OCI-LY1 (cell line): Measurements from ENCODE around the gene UFD1.

Source experiments
- H2AFZ ChIP-seq: fragments of 200-600 bp; sonication (generic), shearing (Covaris generic); 2 replicates; pipeline ENCODE4 v1.6.0; 2014; ENCODE audit warnings: antibody characterized with exemption, mild to moderate bottlenecking, low read length
- H3F3A ChIP-seq: fragments of 200-600 bp; sonication (generic), shearing (Covaris generic); 2 replicates; pipeline ENCODE4 v1.6.0; 2014; ENCODE audit warnings: mild to moderate bottlenecking, antibody characterized with exemption, low read length, moderate library complexity; ENCODE audit not compliant: insufficient read depth
- H3K27ac ChIP-seq: fragments of 200-600 bp; sonication (generic); 2 replicates; pipeline ENCODE4 v1.5.1; 2014; ENCODE audit warnings: low read length, mixed run types, mild to moderate bottlenecking, low read depth; ENCODE audit not compliant: poor library complexity, severe bottlenecking
- H3K27me3 ChIP-seq: fragments of 200-600 bp; sonication (generic); 2 replicates; pipeline ENCODE4 v1.6.0; 2014; ENCODE audit warnings: antibody characterized with exemption, mild to moderate bottlenecking, low read length, moderate library complexity; ENCODE audit not compliant: insufficient read depth
- H3K36me3 ChIP-seq: fragments of 200-600 bp; sonication (generic); 2 replicates; pipeline ENCODE4 v1.6.1; 2014; ENCODE audit warnings: mild to moderate bottlenecking, antibody characterized with exemption, low read length, moderate library complexity, mixed read lengths; ENCODE audit not compliant: insufficient read depth
- H3K4me1 ChIP-seq: fragments of 200-600 bp; sonication (generic); 2 replicates; pipeline ENCODE4 v1.5.1; 2014; ENCODE audit warnings: mild to moderate bottlenecking, low read length, moderate library complexity; ENCODE audit not compliant: insufficient read depth, severe bottlenecking
- H3K4me2 ChIP-seq: fragments of 200-600 bp; sonication (generic), shearing (Covaris generic); 2 replicates; pipeline ENCODE4 v1.6.1; 2014; ENCODE audit warnings: low read length
- H3K4me3 ChIP-seq: fragments of 200-600 bp; sonication (generic); 2 replicates; pipeline ENCODE4 v1.5.1; 2014; ENCODE audit warnings: low read length, low read depth, mild to moderate bottlenecking, mixed read lengths; ENCODE audit not compliant: poor library complexity, severe bottlenecking
- H3K79me2 ChIP-seq: fragments of 200-600 bp; shearing (Covaris generic); 2 replicates; pipeline ENCODE4 v1.6.1; 2016; ENCODE audit warnings: mixed run types, low read length, mixed read lengths; ENCODE audit not compliant: insufficient read depth
- H3K9ac ChIP-seq: fragments of 200-600 bp; sonication (generic), shearing (Covaris generic); 2 replicates; pipeline ENCODE4 v1.6.1; 2014; ENCODE audit warnings: mild to moderate bottlenecking, low read length, mixed read lengths
- H3K9me2 ChIP-seq: fragments of 200-600 bp; sonication (generic), shearing (Covaris generic); 2 replicates; pipeline ENCODE4 v1.6.1; 2014; ENCODE audit warnings: low read depth, mild to moderate bottlenecking, low read length, mixed read lengths
- H3K9me3 ChIP-seq: fragments of 200-600 bp; shearing (Covaris generic); 2 replicates; pipeline ENCODE4 v1.6.1; 2014; ENCODE audit warnings: low read length, mixed read lengths
- H4K20me1 ChIP-seq: fragments of 200-600 bp; sonication (generic), shearing (Covaris generic); 2 replicates; pipeline ENCODE4 v1.6.0; 2016; ENCODE audit warnings: mild to moderate bottlenecking, low read length; ENCODE audit not compliant: insufficient read depth
- EZH2 ChIP-seq: fragments of 200-600 bp; sonication (generic), shearing (Covaris generic); IDR thresholded peaks from 2 replicates; pipeline ENCODE4 v1.8.0; 2017; ENCODE audit warnings: borderline replicate concordance, mixed run types, mild to moderate bottlenecking, antibody characterized with exemption, low read length, moderate library complexity, mixed read lengths
- TF ChIP-seq, protein P1 (sequence below): fragments of 200-600 bp; sonication (generic), shearing (Covaris generic); IDR thresholded peaks from 2 replicates; pipeline ENCODE4 v1.5.1; 2017; ENCODE audit warnings: mild to moderate bottlenecking, antibody characterized with exemption, low read length, moderate library complexity, mixed read lengths

UFD1 gene

DNA sequence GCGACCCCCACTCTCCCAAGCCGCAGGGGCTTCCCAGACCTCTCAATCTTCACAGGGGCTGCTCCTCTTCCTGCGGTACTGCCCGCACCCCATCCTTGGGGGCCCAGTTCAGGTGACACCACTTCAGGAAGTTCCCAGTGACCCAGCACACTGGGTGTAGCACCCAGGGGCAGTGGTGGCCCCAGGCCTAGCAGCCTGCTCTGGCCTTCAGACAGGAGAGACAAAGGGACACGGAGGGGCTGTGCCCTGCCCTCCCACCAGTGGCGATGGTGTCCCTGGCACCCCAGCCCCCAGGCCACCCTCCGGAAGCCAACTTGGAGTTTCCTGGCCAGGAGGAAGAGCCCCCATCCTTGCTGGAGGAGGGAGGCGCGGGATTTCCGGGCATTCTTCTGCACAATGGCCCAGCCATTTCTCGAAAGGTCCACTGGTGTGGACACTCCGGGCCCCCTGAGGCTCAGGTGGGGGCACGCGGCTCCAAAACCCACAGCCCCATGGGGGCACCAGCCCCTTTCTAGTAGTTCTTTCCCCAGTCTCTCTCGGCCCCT is 46.2 kb upstream of the UFD1 start:
- no peaks in the 10 kb centered on the region for H3K9me3 ChIP-seq
- H3K4me1 ChIP-seq = no peaks in the 10 kb centered on the region
- TF ChIP-seq, protein P1, sequence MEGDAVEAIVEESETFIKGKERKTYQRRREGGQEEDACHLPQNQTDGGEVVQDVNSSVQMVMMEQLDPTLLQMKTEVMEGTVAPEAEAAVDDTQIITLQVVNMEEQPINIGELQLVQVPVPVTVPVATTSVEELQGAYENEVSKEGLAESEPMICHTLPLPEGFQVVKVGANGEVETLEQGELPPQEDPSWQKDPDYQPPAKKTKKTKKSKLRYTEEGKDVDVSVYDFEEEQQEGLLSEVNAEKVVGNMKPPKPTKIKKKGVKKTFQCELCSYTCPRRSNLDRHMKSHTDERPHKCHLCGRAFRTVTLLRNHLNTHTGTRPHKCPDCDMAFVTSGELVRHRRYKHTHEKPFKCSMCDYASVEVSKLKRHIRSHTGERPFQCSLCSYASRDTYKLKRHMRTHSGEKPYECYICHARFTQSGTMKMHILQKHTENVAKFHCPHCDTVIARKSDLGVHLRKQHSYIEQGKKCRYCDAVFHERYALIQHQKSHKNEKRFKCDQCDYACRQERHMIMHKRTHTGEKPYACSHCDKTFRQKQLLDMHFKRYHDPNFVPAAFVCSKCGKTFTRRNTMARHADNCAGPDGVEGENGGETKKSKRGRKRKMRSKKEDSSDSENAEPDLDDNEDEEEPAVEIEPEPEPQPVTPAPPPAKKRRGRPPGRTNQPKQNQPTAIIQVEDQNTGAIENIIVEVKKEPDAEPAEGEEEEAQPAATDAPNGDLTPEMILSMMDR = no peak
- no peak for TF ChIP-seq EZH2
- H3K27ac ChIP-seq = no peak overlapping the region
- no peak overlapping the region for H3K4me3 ChIP-seq
- no peaks in the 10 kb centered on the region; the same call in 1 of the 2 replicates for H3K36me3 ChIP-seq
- H3K27me3 ChIP-seq = 0 out of 2 replicates have a peak, but pooled peaks cover 4% of the 10 kb centered on the region
- no peak overlapping the region for H2AFZ ChIP-seq
- no peaks in the 10 kb centered on the region for H4K20me1 ChIP-seq
- H3K79me2 ChIP-seq = no peaks in the 10 kb centered on the region
- H3F3A ChIP-seq = no peaks in the 10 kb centered on the region
- no peaks in the 10 kb centered on the region for H3K9me2 ChIP-seq
- no peak overlapping the region for H3K9ac ChIP-seq
- H3K4me2 ChIP-seq = no peak overlapping the region

DNA sequence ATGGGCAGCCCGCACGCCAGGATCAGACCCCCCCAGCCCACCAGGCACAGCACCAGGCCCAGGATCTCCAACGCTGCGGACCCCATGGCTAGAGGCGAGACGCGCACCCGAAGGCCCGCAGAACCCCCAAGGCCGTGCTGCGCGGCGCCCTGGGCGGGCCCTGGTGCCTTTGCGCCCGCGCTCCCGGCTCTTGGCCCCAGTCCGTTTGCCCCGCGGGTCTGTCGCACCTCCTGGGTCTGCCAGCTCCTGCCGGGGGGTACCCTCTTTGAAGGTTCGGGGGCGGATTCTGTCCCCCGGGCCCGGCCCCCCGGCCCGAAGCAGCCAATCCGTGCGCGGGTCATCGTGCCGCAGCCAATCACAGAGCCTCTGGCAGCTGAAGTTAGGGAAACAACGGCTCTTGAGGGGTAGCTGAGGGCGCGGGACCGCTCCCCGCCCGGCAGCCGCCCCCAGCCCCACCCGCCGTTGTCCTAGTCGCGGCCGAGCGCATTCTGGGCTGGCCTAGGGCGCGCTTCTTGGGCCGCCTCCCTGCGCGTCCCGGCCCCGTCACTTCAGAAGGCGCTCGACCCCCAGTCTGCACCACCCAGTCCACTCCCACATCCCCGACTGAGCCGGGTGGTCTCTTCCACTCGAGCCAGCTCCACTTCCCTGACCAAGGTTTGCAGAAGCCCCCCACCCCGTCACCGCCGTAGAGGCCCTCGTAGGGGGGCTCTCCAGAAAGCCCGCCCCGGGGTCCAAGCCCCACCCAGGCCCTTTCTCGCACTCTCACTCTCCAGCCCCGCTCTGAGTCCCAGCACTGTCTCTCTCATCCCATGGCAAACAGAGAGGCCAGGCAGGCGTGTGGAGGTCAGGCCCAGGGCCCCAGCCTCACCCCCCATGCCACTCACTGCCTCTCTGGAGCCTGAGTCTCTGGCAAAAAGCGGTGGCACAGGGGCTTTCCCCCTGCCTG is 45.5 kb upstream of the UFD1 start, which contains the start of gene CLDN5:
Gene CLDN5 (minus strand): TSS at position 241 of the 946 bp plus-strand sequence. CDS start 155 bp downstream, at position 86.
- no peak within 1 kb of the TSS for H3K4me3 ChIP-seq
- TF ChIP-seq, protein P1 = no peak
- TF ChIP-seq EZH2 = no peak

DNA sequence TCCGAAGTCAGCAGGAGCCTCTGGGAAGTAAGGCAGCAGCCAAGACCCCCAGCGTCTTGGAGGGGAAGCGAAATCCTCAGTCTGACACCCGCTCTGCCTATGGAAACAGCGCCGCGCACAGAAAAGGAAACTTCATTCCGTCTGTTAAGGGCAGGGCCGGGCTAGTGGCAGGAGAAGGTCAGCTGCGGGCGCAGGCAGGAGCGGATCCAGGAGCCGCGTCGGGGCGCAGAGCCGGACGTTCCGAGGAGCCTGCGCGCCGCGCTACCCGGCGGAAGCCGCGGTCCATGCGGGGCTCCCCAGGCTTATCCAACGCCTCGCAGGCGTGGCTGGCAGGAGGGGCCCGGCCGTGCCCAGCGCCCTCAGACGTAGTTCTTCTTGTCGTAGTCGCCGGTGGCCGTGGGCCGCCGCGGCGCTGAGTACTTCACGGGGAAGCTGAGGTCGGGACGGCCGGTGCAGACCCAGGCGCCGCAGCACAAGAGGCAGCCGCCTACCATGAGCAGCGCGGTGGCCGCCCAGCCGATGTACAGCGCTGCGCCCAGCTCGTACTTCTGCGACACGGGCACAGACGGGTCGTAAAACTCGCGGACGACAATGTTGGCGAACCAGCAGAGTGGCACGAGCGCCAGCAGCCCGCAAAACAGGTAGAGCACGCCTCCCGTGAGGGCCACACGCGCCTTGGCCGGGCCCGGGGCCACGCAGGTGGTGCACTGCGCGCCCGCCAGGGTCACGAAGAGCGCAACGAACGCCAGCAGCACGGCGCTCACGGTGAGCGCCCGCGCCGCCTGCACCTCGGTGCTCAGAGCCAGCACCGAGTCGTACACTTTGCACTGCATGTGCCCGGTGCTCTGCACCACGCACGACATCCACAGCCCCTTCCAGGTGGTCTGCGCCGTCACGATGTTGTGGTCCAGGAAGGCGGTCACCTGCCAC is 44.5 kb upstream of the UFD1 start:
- Histone ChIP-seq H3K9me3 (no peaks in the 10 kb centered on the region), H3K27me3 (0 out of 2 replicates have a peak, but pooled peaks cover 4% of the 10 kb centered on the region), H3K9ac (no peak overlapping the region), H3K4me2 (no peak overlapping the region), H3K4me3 (no peak overlapping the region), H3K27ac (no peak overlapping the region), H3F3A (no peaks in the 10 kb centered on the region), H3K36me3 (peaks cover 3% of the 10 kb centered on the region), H2AFZ (no peak overlapping the region), H3K4me1 (no peaks in the 10 kb centered on the region), H4K20me1 (no peaks in the 10 kb centered on the region), H3K9me2 (no peaks in the 10 kb centered on the region), H3K79me2 (no peaks in the 10 kb centered on the region)
- TF ChIP-seq EZH2 = no peak
- TF ChIP-seq, protein P1 = no peak

More for the DNA sequence above, 45.5 kb upstream of the UFD1 start, which contains the start of gene CLDN5:
- H3K4me1 ChIP-seq = no peaks in the 10 kb centered on the region
- no peaks in the 10 kb centered on the region for H4K20me1 ChIP-seq
- no peaks in the 10 kb centered on the region for H3K9me2 ChIP-seq
- no peaks in the 10 kb centered on the region; the same call in 1 of the 2 replicates for H3K36me3 ChIP-seq
- no peaks in the 10 kb centered on the region for H3F3A ChIP-seq
- H3K27ac ChIP-seq = no peak within 1 kb of the TSS
- 0 out of 2 replicates have a peak, but pooled peaks cover 4% of the 10 kb centered on the region for H3K27me3 ChIP-seq
- H3K9ac ChIP-seq = no peak within 1 kb of the TSS
- no peaks in the 10 kb centered on the region for H3K9me3 ChIP-seq
- no peak within 1 kb of the TSS for H3K4me2 ChIP-seq
- no peak within 1 kb of the TSS for H2AFZ ChIP-seq
- H3K79me2 ChIP-seq = no peaks in the 10 kb centered on the region
